Vagina (tissue), 2 donors: ENCODE results near the gene MEI1. TPM values are rescaled to one million over a fixed set of nuclear protein-coding genes. Genes with fewer than 3 reads are reported as not detected.

Source experiments
- DNase-seq, 2 donors: peaks; one replicate each; pipeline ENCODE4 v3.0.0-alpha.2; 2017; ENCODE audit errors: extremely low spot score in 2 of 2
- H3K27ac ChIP-seq: fragments of 200-600 bp; sonication (generic); one replicate; pipeline ENCODE4 v1.5.1; 2019
- H3K27me3 ChIP-seq: fragments of 200-600 bp; sonication (generic); one replicate; pipeline ENCODE4 v1.5.1; 2019
- H3K36me3 ChIP-seq, 2 donors: fragments of 200-600 bp; sonication (generic); one replicate each; pipeline ENCODE4 v1.5.1; 2017 to 2019
- H3K4me1 ChIP-seq: fragments of 200-600 bp; sonication (generic); one replicate; pipeline ENCODE4 v1.5.1; 2019
- H3K4me3 ChIP-seq, 2 donors: fragments of 200-600 bp; sonication (generic); 1 replicate in 1 of 2; 2 replicates in 1 of 2; pipeline ENCODE4 v1.5.1; 2016 to 2019
- H3K9me3 ChIP-seq: fragments of 200-600 bp; sonication (generic); one replicate; pipeline ENCODE4 v1.5.1; 2019
- CTCF ChIP-seq, 3 experiments: fragments of 450-650 bp in 2 of 3; fragments of 200-600 bp in 1 of 3; sonication (generic) in 1 of 3; IDR thresholded peaks; one replicate each; pipeline ENCODE4 v1.5.1; 2017 to 2019; ENCODE audit warnings: antibody characterized with exemption in 3 of 3, mild to moderate bottlenecking in 2 of 3, moderate library complexity in 2 of 3
- POLR2A ChIP-seq, 2 donors: fragments of 450-650 bp; IDR thresholded peaks; one replicate each; pipeline ENCODE4 v1.6.1; 2017; ENCODE audit warnings: antibody characterized with exemption in 2 of 2, mild to moderate bottlenecking in 2 of 2, moderate library complexity in 2 of 2
- POLR2AphosphoS5 ChIP-seq, 2 donors: sonication (generic); formaldehyde crosslinking; IDR thresholded peaks; one replicate each; pipeline ENCODE4 v1.9.0; 2017; ENCODE audit warnings: antibody characterized with exemption in 2 of 2, mild to moderate bottlenecking in 2 of 2, low read depth in 1 of 2; ENCODE audit not compliant: insufficient read depth in 1 of 2
- intact Hi-C: fragments of 100-400 bp; cut with DNase I; formaldehyde crosslinking; loops from one replicate; pipeline ENCODE4 v1.15.1; 2023
- total RNA-seq: library from RNA; depleted of rRNA; stranded (reverse); fragments of >200 nt; gene quantifications from one replicate; pipeline ENCODE4 v1.2.3, GENCODE V29; 2016

Gene MEI1
- total RNA-seq, 1 donor from 2014 or later, result 6.4 TPM

GRCh38 chr22:41742918-41743317 lies 43.6 kb downstream of the MEI1 start:
- intact Hi-C loops, result loop anchor here (10.0 kb wide), 1 partner anchor 202 kb away; the partner anchor contains the start of gene CENPM
- TF ChIP-seq POLR2AphosphoS5 (IDR thresholded peaks at IDR 0.05; ENCODE audit: insufficient read depth in 1 of 2, low read depth in 1 of 2) (no peak), POLR2A (IDR thresholded peaks at IDR 0.05) (no peak), CTCF (IDR thresholded peaks at IDR 0.05) (no peak)

GRCh38 chr22:41745968-41746367 lies 46.7 kb downstream of the MEI1 start:
- no peaks in the 10 kb centered on the region for H3K9me3 ChIP-seq
- no peak overlapping the region for H3K4me3 ChIP-seq
- no peak for DNase-seq
- intact Hi-C loops, result loop anchor here (10.0 kb wide), 1 partner anchor 199 kb away; the partner anchor contains the start of gene CENPM
- no peaks in the 10 kb centered on the region for H3K27me3 ChIP-seq
- no peaks in the 10 kb centered on the region for H3K4me1 ChIP-seq
- H3K27ac ChIP-seq, result no peak overlapping the region
- no peaks in the 10 kb centered on the region for H3K36me3 ChIP-seq
- TF ChIP-seq POLR2AphosphoS5 (IDR thresholded peaks at IDR 0.05; ENCODE audit: insufficient read depth in 1 of 2, low read depth in 1 of 2) (no peak), CTCF (IDR thresholded peaks at IDR 0.05) (no peak), POLR2A (IDR thresholded peaks at IDR 0.05) (no peak)

More at GRCh38 chr22:41742918-41743317, 43.6 kb downstream of the MEI1 start:
- DNase-seq, result no peak
- Histone ChIP-seq H3K36me3 (no peaks in the 10 kb centered on the region), H3K4me1 (no peaks in the 10 kb centered on the region), H3K4me3 (no peak overlapping the region), H3K27ac (no peak overlapping the region), H3K9me3 (no peaks in the 10 kb centered on the region), H3K27me3 (no peaks in the 10 kb centered on the region)

GRCh38 chr22:41746567-41747400 lies 47.5 kb downstream of the MEI1 start:
- Histone ChIP-seq H3K9me3 (no peaks in the 10 kb centered on the region), H3K36me3 (no peaks in the 10 kb centered on the region), H3K27me3 (no peaks in the 10 kb centered on the region), H3K4me3 (no peak overlapping the region), H3K4me1 (no peaks in the 10 kb centered on the region), H3K27ac (no peak overlapping the region)
- intact Hi-C loops, result loop anchor here (10.0 kb wide), 1 partner anchor 198 kb away; the partner anchor contains the start of gene CENPM
- TF ChIP-seq POLR2A (IDR thresholded peaks at IDR 0.05), result no peak
- TF ChIP-seq POLR2AphosphoS5 (IDR thresholded peaks at IDR 0.05; ENCODE audit: insufficient read depth in 1 of 2, low read depth in 1 of 2), result no peak
- peak; percentile 31 to 63 (median 61) for TF ChIP-seq CTCF (IDR thresholded peaks at IDR 0.05)
- no peak for DNase-seq

- no peak for DNase-seq
- TF ChIP-seq POLR2A (IDR thresholded peaks at IDR 0.05) (no peak), POLR2AphosphoS5 (IDR thresholded peaks at IDR 0.05; ENCODE audit: insufficient read depth in 1 of 2, low read depth in 1 of 2) (no peak), CTCF (IDR thresholded peaks at IDR 0.05) (no peak)
- Histone ChIP-seq H3K9me3 (no peaks in the 10 kb centered on the region), H3K4me3 (no peak overlapping the region), H3K36me3 (no peaks in the 10 kb centered on the region), H3K27me3 (no peaks in the 10 kb centered on the region), H3K27ac (no peak overlapping the region), H3K4me1 (no peaks in the 10 kb centered on the region)
- intact Hi-C loops, result no loop called here
These were observed 53.0 kb downstream of the MEI1 start for GRCh38 chr22:41752011-41752970.
